Stomach smooth muscle (tissue), 2 donors: ENCODE data around the gene ADAMTS14.

ENCODE experiments used
- H3K27ac ChIP-seq: one replicate; pipeline ENCODE4 v1.7.0; 2013; ENCODE audit warnings: mild to moderate bottlenecking, low read length, inconsistent platforms
- H3K27me3 ChIP-seq, 2 donors: one replicate each; pipeline ENCODE4 v1.7.0; 2013; ENCODE audit warnings: low read length in 2 of 2; ENCODE audit not compliant: insufficient read depth in 2 of 2, control insufficient read depth in 1 of 2
- H3K36me3 ChIP-seq, 2 donors: one replicate each; pipeline ENCODE4 v1.7.0; 2013; ENCODE audit warnings: low read length in 2 of 2; ENCODE audit not compliant: control insufficient read depth in 2 of 2, insufficient read depth in 2 of 2
- H3K4me1 ChIP-seq: one replicate; pipeline ENCODE4 v1.7.0; 2013; ENCODE audit warnings: low read length; ENCODE audit not compliant: control insufficient read depth, insufficient read depth
- H3K4me3 ChIP-seq, 2 donors: one replicate each; pipeline ENCODE4 v1.7.0; 2013; ENCODE audit warnings: low read length in 2 of 2
- H3K9ac ChIP-seq, 2 donors: one replicate each; pipeline ENCODE4 v1.7.0; 2013; ENCODE audit warnings: low read length in 2 of 2, mild to moderate bottlenecking in 1 of 2
- H3K9me3 ChIP-seq, 2 donors: one replicate each; pipeline ENCODE4 v1.7.0; 2013; ENCODE audit warnings: low read length in 2 of 2; ENCODE audit not compliant: control insufficient read depth in 2 of 2
- donor health status: healthy.
- donor health status: Pancreatic carcinoma.

Gene ADAMTS14

GRCh38 chr10:70714245-70714644 is 41.9 kb downstream of the ADAMTS14 start:
- no peak overlapping the region for H3K9ac ChIP-seq
- no peaks in the 10 kb centered on the region for H3K36me3 ChIP-seq
- H3K4me3 ChIP-seq, result no peak overlapping the region
- H3K27me3 ChIP-seq, result no peaks in the 10 kb centered on the region
- H3K4me1 ChIP-seq, result no peaks in the 10 kb centered on the region
- no peaks in the 10 kb centered on the region for H3K9me3 ChIP-seq
- no peak overlapping the region for H3K27ac ChIP-seq

- Histone ChIP-seq H3K36me3 (no peaks in the 10 kb centered on the region), H3K4me1 (no peaks in the 10 kb centered on the region), H3K9me3 (no peaks in the 10 kb centered on the region), H3K27me3 (no peaks in the 10 kb centered on the region), H3K4me3 (no peak overlapping the region), H3K9ac (no peak overlapping the region), H3K27ac (no peak overlapping the region)
Measured at GRCh38 chr10:70714951-70715350, 42.6 kb downstream of the ADAMTS14 start.

- Histone ChIP-seq H3K9ac (no peak overlapping the region), H3K4me3 (no peak overlapping the region), H3K27me3 (no peaks in the 10 kb centered on the region), H3K36me3 (no peaks in the 10 kb centered on the region), H3K27ac (no peak overlapping the region), H3K9me3 (no peaks in the 10 kb centered on the region), H3K4me1 (no peaks in the 10 kb centered on the region)
Measured at GRCh38 chr10:70715853-70716795, 43.8 kb downstream of the ADAMTS14 start.

- Histone ChIP-seq H3K27me3 (peaks cover 0 to 2% of the 10 kb centered on the region in 2 donors), H3K9me3 (no peaks in the 10 kb centered on the region), H3K4me1 (no peaks in the 10 kb centered on the region), H3K4me3 (no peak overlapping the region), H3K9ac (no peak overlapping the region), H3K27ac (no peak overlapping the region), H3K36me3 (no peaks in the 10 kb centered on the region)
Measured at GRCh38 chr10:70722820-70723424, 50.6 kb downstream of the ADAMTS14 start.

- Histone ChIP-seq H3K9me3 (no peaks in the 10 kb centered on the region), H3K27ac (no peak overlapping the region), H3K4me3 (no peak overlapping the region), H3K27me3 (peaks cover 0 to 2% of the 10 kb centered on the region in 2 donors), H3K9ac (no peak overlapping the region), H3K4me1 (no peaks in the 10 kb centered on the region), H3K36me3 (no peaks in the 10 kb centered on the region)
Measured at GRCh38 chr10:70723771-70724170, 51.5 kb downstream of the ADAMTS14 start.

GRCh38 chr10:70726909-70727495 is 54.7 kb downstream of the ADAMTS14 start:
- H3K36me3 ChIP-seq, result no peaks in the 10 kb centered on the region
- no peak overlapping the region for H3K4me3 ChIP-seq
- peaks cover 0 to 2% of the 10 kb centered on the region in 2 donors for H3K27me3 ChIP-seq
- no peaks in the 10 kb centered on the region for H3K9me3 ChIP-seq
- peaks cover 4% of the 10 kb centered on the region for H3K4me1 ChIP-seq
- H3K27ac ChIP-seq, result no peak overlapping the region
- H3K9ac ChIP-seq, result no peak overlapping the region

- Histone ChIP-seq H3K9ac (no peak overlapping the region), H3K27ac (no peak overlapping the region), H3K27me3 (no peaks in the 10 kb centered on the region), H3K4me3 (no peak overlapping the region), H3K4me1 (peaks cover 4% of the 10 kb centered on the region), H3K36me3 (no peaks in the 10 kb centered on the region), H3K9me3 (no peaks in the 10 kb centered on the region)
Measured at GRCh38 chr10:70728328-70728727, 56.0 kb downstream of the ADAMTS14 start.

GRCh38 chr10:70729763-70730357 is 57.6 kb downstream of the ADAMTS14 start:
- Histone ChIP-seq H3K4me1 (peaks cover 4% of the 10 kb centered on the region), H3K9me3 (no peaks in the 10 kb centered on the region), H3K36me3 (no peaks in the 10 kb centered on the region), H3K4me3 (no peak overlapping the region), H3K27ac (no peak overlapping the region), H3K9ac (no peak overlapping the region), H3K27me3 (no peaks in the 10 kb centered on the region)

GRCh38 chr10:70730955-70731354 is 58.6 kb downstream of the ADAMTS14 start:
- Histone ChIP-seq H3K9me3 (no peaks in the 10 kb centered on the region), H3K9ac (no peak overlapping the region), H3K36me3 (no peaks in the 10 kb centered on the region), H3K4me1 (peaks cover 4% of the 10 kb centered on the region), H3K27me3 (no peaks in the 10 kb centered on the region), H3K27ac (no peak overlapping the region), H3K4me3 (no peak overlapping the region)

GRCh38 chr10:70732569-70732968 is 60.3 kb downstream of the ADAMTS14 start:
- Histone ChIP-seq H3K27ac (no peak overlapping the region), H3K4me3 (no peak overlapping the region), H3K9me3 (no peaks in the 10 kb centered on the region), H3K36me3 (no peaks in the 10 kb centered on the region), H3K27me3 (no peaks in the 10 kb centered on the region), H3K9ac (no peak overlapping the region), H3K4me1 (peaks cover 4% of the 10 kb centered on the region)
